ENCODE results near the gene TMEM231.

GRCh38 chr16:75532142-75532765 lies 23.8 kb downstream of the TMEM231 start:
- TF ChIP-seq CTCF (IDR thresholded peaks at IDR 0.05) (no peak), POLR2A (IDR thresholded peaks at IDR 0.05) (no peak)

Data from uterus (tissue), 2 donors.